ENCODE measurements around the gene CRY2. TPM values are rescaled to one million over a fixed set of nuclear protein-coding genes. Genes with fewer than 3 reads are reported as not detected.

The CRY2 gene
- total and polyA plus RNA-seq, 7 experiments from 2014 or later: 26.9 to 202 (median 66.0) TPM

DNA sequence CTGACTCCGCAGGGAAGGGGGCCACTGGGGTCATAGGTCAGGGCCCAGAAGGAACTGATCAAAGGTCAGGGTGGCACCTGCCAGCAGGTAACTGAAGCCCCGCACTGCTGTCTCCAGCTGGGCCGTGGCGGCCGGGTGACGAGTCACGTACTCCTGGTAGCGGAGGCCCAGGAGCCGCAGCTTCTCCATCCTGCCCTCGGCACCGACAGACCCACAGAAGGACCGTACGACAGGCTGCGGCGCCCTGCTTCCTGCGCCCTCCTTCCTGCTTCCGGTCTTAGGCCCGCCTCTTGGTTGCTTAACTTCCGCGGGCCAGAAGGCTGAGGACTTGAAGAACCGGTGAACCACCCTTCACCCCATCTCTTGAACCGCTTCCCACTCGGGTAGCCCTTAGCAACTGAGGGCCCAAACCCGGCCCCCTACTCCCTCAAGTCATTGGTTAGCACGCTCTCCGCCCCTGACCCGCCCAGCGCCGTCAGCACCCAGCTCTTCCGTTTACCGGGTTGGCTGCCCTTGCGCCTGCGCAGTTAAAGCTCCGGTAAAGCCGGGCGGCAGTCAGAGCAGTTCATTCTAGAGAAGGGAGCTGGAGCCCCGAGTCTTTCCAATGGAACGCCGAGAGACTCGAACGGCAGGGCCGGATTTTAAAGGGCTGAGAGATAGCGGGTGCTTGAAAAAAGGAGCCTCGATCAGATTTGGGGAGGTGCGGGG lies 70.5 kb downstream of the CRY2 start, which contains the start of gene PEX16:
Gene PEX16, minus strand, starts transcription at position 255 of the 708 bp plus-strand sequence. Its CDS starts 66 bp downstream, at position 189.
- H3K4me1 ChIP-seq (ENCODE audit: control insufficient read depth in 2 of 2, insufficient read depth in 2 of 2, low read length in 2 of 2): peaks cover 24 to 36% of the 10 kb centered on the region in 2 donors
- POLR2A ChIA-PET: interaction anchor here (0.5 to 3.3 kb wide), 11 partner anchors 9 to 780 kb away, joined by 3 to 26 read pairs (median 4); partner anchors contain the start of gene CRY2
- H3K27ac Mint-ChIP-seq: peak within 1 kb of the TSS; percentile 91 to 100 (median 98)

DNA sequence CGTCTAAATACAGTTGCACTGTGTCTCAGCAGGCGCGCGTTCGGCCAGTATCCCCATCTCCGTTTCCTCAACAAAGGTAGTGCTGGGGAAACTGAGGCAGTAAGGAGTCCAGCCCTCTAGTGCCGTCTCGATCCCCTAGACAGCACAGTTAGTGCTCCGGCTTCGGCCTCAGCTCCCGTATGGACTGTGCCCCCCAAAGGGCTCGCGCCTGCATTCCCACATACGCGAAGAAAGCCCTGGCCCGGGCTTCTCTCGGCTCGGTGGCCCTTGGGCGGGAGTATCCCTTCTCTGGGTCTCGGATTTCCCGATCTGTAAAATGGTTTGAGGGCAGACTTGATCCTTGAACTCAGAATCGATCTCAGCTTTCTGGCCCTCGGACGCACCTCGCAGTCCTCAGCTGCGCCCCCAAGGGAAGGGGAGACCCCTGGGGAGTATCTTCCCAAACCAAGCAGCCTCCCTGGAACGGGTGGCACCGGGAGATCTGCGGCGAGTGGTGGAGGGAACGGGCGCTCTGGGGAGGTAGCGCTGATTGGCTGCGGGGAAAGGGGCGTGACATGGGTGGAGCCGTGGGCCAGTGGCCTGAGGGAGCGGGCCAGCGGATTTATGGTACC lies 71.2 kb downstream of the CRY2 start:
- peak overlapping the region; percentile 72 for H3K4me3 ChIP-seq (ENCODE audit: low read length)
- Mint-ChIP-seq H3K4me1 (peaks cover 34 to 65% (median 49%) of the 10 kb centered on the region in 7 donors), H3K4me3 (peak overlapping the region; percentile 86 to 98 (median 96)), H3K27ac (peak overlapping the region; percentile 91 to 100 (median 98)), H3K27me3 (peaks cover 0 to 16% (median 4%) of the 10 kb centered on the region in 5 donors), H3K36me3 (peaks cover 0 to 8% (median 0%) of the 10 kb centered on the region in 5 donors), H3K9me3 (peaks cover 0 to 3% (median 0%) of the 10 kb centered on the region in 11 donors)
- H3K9me3 ChIP-seq (ENCODE audit: control insufficient read depth in 2 of 3, low read length in 3 of 3): no peaks in the 10 kb centered on the region
- intact Hi-C loops (cut with micrococcal nuclease): loop anchor here (1.0 to 5.0 kb wide), 19 partner anchors 12 to 1634 kb away; partner anchors contain the start of genes ARHGAP1 (in 2 of the 2), ATG13 (in 2 of the 2), CRY2 (in 2 of the 2) and HARBI1 (in 2 of the 2)
- peaks cover 5 to 26% (median 9%) of the 10 kb centered on the region in 3 experiments for H3K36me3 ChIP-seq (ENCODE audit: control insufficient read depth in 2 of 3, insufficient read depth in 3 of 3, low read length in 3 of 3)
- H3K27me3 ChIP-seq (ENCODE audit: control insufficient read depth in 2 of 2, insufficient read depth in 2 of 2, low read length in 2 of 2): no peaks in the 10 kb centered on the region
- peak overlapping the region; percentile 87 for H3K27ac ChIP-seq (ENCODE audit: low read depth, low read length)
- DNase-seq (peak in 2 of 9 donors; percentile 35 to 80), ATAC-seq (no peak)
- ChIA-PET POLR2A (interaction anchor here (0.5 to 3.3 kb wide), 8 partner anchors 8 to 689 kb away, joined by 3 to 26 read pairs (median 4); partner anchors contain the start of gene CRY2), CTCF (interaction anchor here (0.5 to 1.2 kb wide), 7 partner anchors 8 to 267 kb away, joined by 3 to 4 read pairs (median 3); partner anchors contain the start of gene CRY2)
- H3K4me1 ChIP-seq (ENCODE audit: control insufficient read depth in 2 of 2, insufficient read depth in 2 of 2, low read length in 2 of 2): peaks cover 24 to 36% of the 10 kb centered on the region in 2 donors

More for the DNA sequence above, 70.5 kb downstream of the CRY2 start, which contains the start of gene PEX16:
- Histone ChIP-seq H3K36me3 (ENCODE audit: control insufficient read depth in 2 of 3, insufficient read depth in 3 of 3, low read length in 3 of 3) (peaks cover 5 to 33% (median 9%) of the 10 kb centered on the region in 3 experiments), H3K27ac (ENCODE audit: low read depth, low read length) (peak within 1 kb of the TSS; percentile 87), H3K27me3 (ENCODE audit: control insufficient read depth in 2 of 2, insufficient read depth in 2 of 2, low read length in 2 of 2) (no peaks in the 10 kb centered on the region), H3K9me3 (ENCODE audit: control insufficient read depth in 2 of 3, low read length in 3 of 3) (no peaks in the 10 kb centered on the region), H3K4me3 (ENCODE audit: low read length) (peak within 1 kb of the TSS; percentile 72)
- H3K9me3 Mint-ChIP-seq: peaks cover 0 to 3% (median 0%) of the 10 kb centered on the region in 11 donors
- DNase-seq: peak; percentile 86 to 98 (median 97)
- CTCF ChIA-PET: interaction anchor here (0.5 to 1.2 kb wide), 7 partner anchors 9 to 267 kb away, joined by 3 to 4 read pairs (median 3); partner anchors contain the start of gene CRY2
- peaks cover 0 to 8% (median 0%) of the 10 kb centered on the region in 5 donors for H3K36me3 Mint-ChIP-seq
- intact Hi-C loops (cut with micrococcal nuclease): loop anchor here (1.0 to 5.0 kb wide), 19 partner anchors 13 to 1635 kb away; partner anchors contain the start of genes ARHGAP1 (in 2 of the 2), ATG13 (in 2 of the 2), CRY2 (in 2 of the 2) and HARBI1 (in 2 of the 2)
- peaks cover 31 to 66% (median 49%) of the 10 kb centered on the region in 7 donors for H3K4me1 Mint-ChIP-seq
- H3K4me3 Mint-ChIP-seq: peak within 1 kb of the TSS; percentile 86 to 98 (median 96)
- peaks cover 0 to 13% (median 4%) of the 10 kb centered on the region in 5 donors for H3K27me3 Mint-ChIP-seq
- peak; percentile 95 for ATAC-seq

DNA sequence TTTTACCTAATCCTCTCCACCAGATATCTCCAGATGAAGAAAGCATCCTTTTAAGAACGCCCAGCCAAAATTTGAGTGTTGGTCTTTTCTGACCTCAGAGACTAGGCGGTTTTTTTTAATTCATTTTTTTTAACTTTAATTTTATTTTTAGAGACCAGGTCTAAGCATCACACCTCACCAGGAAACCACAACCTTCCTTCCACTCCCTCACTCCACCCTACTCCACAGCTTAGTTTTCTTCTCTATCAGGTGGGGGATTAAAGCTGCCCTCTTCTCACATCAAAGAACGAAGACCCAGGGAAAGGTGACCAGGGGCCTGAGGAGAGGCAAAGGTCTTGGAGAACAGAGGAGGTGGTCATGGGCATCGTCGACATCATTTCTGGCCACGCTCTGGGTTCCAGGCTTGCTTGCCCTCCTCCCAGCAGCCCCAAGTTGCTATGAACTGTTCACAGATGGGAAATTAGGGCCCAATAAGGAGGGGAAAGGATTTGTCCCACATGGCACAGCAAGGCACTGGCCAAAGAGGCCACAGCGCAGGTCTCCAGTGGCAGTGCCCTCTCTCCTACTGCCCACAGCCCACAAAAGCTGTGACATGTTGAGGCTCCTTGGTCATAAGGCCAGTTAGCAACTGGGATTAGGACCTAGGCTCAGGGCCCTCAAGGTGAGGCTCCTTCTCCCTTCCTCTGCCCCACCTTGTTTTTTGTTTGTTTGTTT lies 71.8 kb downstream of the CRY2 start:
- Histone ChIP-seq H3K36me3 (ENCODE audit: control insufficient read depth in 2 of 3, insufficient read depth in 3 of 3, low read length in 3 of 3) (peaks cover 5 to 19% (median 9%) of the 10 kb centered on the region in 3 experiments), H3K9me3 (ENCODE audit: control insufficient read depth in 2 of 3, low read length in 3 of 3) (no peaks in the 10 kb centered on the region), H3K4me1 (ENCODE audit: control insufficient read depth in 2 of 2, insufficient read depth in 2 of 2, low read length in 2 of 2) (peaks cover 24 to 36% of the 10 kb centered on the region in 2 donors), H3K27me3 (ENCODE audit: control insufficient read depth in 2 of 2, insufficient read depth in 2 of 2, low read length in 2 of 2) (no peaks in the 10 kb centered on the region), H3K4me3 (ENCODE audit: low read length) (peak overlapping the region; percentile 72), H3K27ac (ENCODE audit: low read depth, low read length) (peak overlapping the region; percentile 87)
- peak in 1 of 9 donors; percentile 7 for DNase-seq
- no peak for ATAC-seq
- POLR2A ChIA-PET: interaction anchor here (0.9 to 2.7 kb wide), 2 partner anchors 10 to 184 kb away, joined by 3 to 26 read pairs; no protein-coding TSS in a partner anchor
- peaks cover 0 to 8% (median 0%) of the 10 kb centered on the region in 5 donors for H3K36me3 Mint-ChIP-seq
- CTCF ChIA-PET: interaction anchor here (1.1 to 1.2 kb wide), 2 partner anchors 8 to 72 kb away, joined by 3 read pairs; partner anchors contain the start of gene CRY2
- intact Hi-C loops (cut with micrococcal nuclease): loop anchor here (1.0 to 5.0 kb wide), 19 partner anchors 11 to 1633 kb away; partner anchors contain the start of genes ARHGAP1 (in 2 of the 2), ATG13 (in 2 of the 2), CRY2 (in 2 of the 2) and HARBI1 (in 2 of the 2)
- H3K4me3 Mint-ChIP-seq: peak overlapping the region; percentile 86 to 98 (median 96)
- H3K27ac Mint-ChIP-seq: peak overlapping the region in 8 of 9 donors; percentile 91 to 100 (median 98)
- peaks cover 0 to 3% (median 0%) of the 10 kb centered on the region in 11 donors for H3K9me3 Mint-ChIP-seq
- peaks cover 0 to 21% (median 4%) of the 10 kb centered on the region in 5 donors for H3K27me3 Mint-ChIP-seq
- H3K4me1 Mint-ChIP-seq: peaks cover 34 to 64% (median 51%) of the 10 kb centered on the region in 7 donors

DNA sequence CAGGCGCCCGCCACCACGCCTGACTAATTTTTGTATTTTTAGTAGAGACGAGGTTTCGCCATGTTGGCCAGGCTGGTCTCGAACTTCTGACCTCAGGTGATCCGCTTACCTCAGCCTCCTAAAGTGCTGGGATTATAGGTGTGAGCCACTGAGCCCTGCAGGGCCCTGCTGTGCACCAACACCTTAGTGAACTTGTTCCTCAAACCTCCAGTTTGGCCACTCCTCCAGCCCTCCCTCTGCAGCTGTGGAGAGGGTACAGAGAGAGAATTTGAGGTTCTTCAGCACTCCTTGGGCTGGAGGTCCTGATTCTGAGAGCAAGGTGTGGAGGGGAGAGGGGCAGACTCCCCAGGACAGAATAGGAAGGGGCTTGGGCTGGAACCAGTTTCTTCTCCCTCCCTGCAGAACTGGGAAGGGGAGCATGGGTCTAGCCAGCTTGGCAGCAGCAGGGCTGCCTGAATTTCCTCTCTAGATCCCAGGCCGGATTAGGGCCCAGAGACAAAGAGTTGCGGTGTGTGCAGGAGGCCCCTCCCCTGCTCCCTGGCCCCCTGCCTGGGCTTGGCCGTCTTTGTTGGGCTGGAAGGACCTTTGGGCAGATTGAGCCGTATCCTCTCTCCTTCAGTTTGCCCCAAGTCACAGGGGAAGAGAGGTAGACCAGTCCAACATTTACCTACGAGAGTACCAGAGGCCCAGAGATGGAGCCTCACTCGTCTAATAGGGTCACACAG lies 72.7 kb downstream of the CRY2 start:
- DNase-seq: peak in 1 of 9 donors; percentile 7
- no peak for ATAC-seq
- no peak overlapping the region for H3K4me3 ChIP-seq (ENCODE audit: low read length)
- peaks cover 0 to 29% (median 4%) of the 10 kb centered on the region in 5 donors for H3K27me3 Mint-ChIP-seq
- peaks cover 0 to 7% (median 0%) of the 10 kb centered on the region in 5 donors for H3K36me3 Mint-ChIP-seq
- ChIA-PET CTCF (no interaction called here), POLR2A (interaction anchor here (0.7 to 2.7 kb wide), 3 partner anchors 10 to 1533 kb away, joined by 3 to 26 read pairs (median 5); no protein-coding TSS in a partner anchor)
- H3K9me3 ChIP-seq (ENCODE audit: control insufficient read depth in 2 of 3, low read length in 3 of 3): no peaks in the 10 kb centered on the region
- peak overlapping the region in 8 of 10 donors; percentile 55 to 98 (median 94) for H3K4me3 Mint-ChIP-seq
- H3K27me3 ChIP-seq (ENCODE audit: control insufficient read depth in 2 of 2, insufficient read depth in 2 of 2, low read length in 2 of 2): no peaks in the 10 kb centered on the region
- H3K4me1 Mint-ChIP-seq: peaks cover 38 to 69% (median 55%) of the 10 kb centered on the region in 7 donors
- intact Hi-C loops (cut with micrococcal nuclease): loop anchor here (2.0 to 5.0 kb wide), 8 partner anchors 201 to 1632 kb away; partner anchors contain the start of genes ATG13 (in 2 of the 2), HARBI1 (in 2 of the 2), ARFGAP2 (in 1 of the 2) and ARHGAP1 (in 1 of the 2)
- H3K27ac ChIP-seq (ENCODE audit: low read depth, low read length): no peak overlapping the region
- H3K9me3 Mint-ChIP-seq: peaks cover 0 to 3% (median 0%) of the 10 kb centered on the region in 11 donors
- peak overlapping the region in 5 of 9 donors; percentile 18 to 66 (median 41) for H3K27ac Mint-ChIP-seq
- peaks cover 5 to 11% (median 7%) of the 10 kb centered on the region in 3 experiments for H3K36me3 ChIP-seq (ENCODE audit: control insufficient read depth in 2 of 3, insufficient read depth in 3 of 3, low read length in 3 of 3)
- peaks cover 24 to 36% of the 10 kb centered on the region in 2 donors for H3K4me1 ChIP-seq (ENCODE audit: control insufficient read depth in 2 of 2, insufficient read depth in 2 of 2, low read length in 2 of 2)

Measured in naive thymus-derived CD4-positive, alpha-beta T cell (primary cell).